CD4-positive, alpha-beta T cell (primary cell): Measurements from ENCODE around the gene STIM2. TPM values are rescaled to one million over a fixed set of nuclear protein-coding genes. Genes with fewer than 3 reads are reported as not detected.

Source experiments
- ATAC-seq: fragments of 200-7000 bp; cut with Tn5 transposase; one replicate; pipeline ENCODE4 v1.10.0; 2022; ENCODE audit warnings: mild to moderate bottlenecking; ENCODE audit not compliant: poor library complexity
- CTCF ChIA-PET: fragments of 350-600 bp; sonication (Branson Sonifier 250); formaldehyde crosslinking; loops from one replicate; lab custom pipeline; 2021; ENCODE audit warnings: antibody characterized with exemption, inconsistent platforms; lab: Charles Lee
- POLR2A ChIA-PET: fragments of 350-600 bp; sonication (Branson Sonifier 250); formaldehyde crosslinking; loops from one replicate; lab custom pipeline; 2021; ENCODE audit warnings: antibody characterized with exemption, inconsistent platforms; lab: Charles Lee
- DNase-seq, 14 experiments: peaks; one replicate each; pipeline ENCODE4 v3.0.0-alpha.2; 2013 to 2020; ENCODE audit warnings: mixed read lengths in 2 of 14
- H3K27ac ChIP-seq, 2 donors: one replicate each; pipeline versions ENCODE4 v1.5.1 to v1.7.0; 2013; ENCODE audit warnings: low read length in 2 of 2, low read depth in 1 of 2, mild to moderate bottlenecking in 1 of 2
- H3K27me3 ChIP-seq, 2 experiments: 1 replicate in 1 of 2; 2 replicates in 1 of 2; pipeline versions ENCODE4 v1.6.1 to v1.7.0; 2013; ENCODE audit warnings: low read length in 2 of 2, control low read depth in 1 of 2, mild to moderate bottlenecking in 1 of 2, moderate library complexity in 1 of 2; ENCODE audit not compliant: insufficient read depth in 2 of 2, control insufficient read depth in 1 of 2
- H3K36me3 ChIP-seq: one replicate; pipeline ENCODE4 v1.6.1; 2013; ENCODE audit warnings: low read length, control low read depth; ENCODE audit not compliant: insufficient read depth
- H3K4me1 ChIP-seq: one replicate; pipeline ENCODE4 v1.6.1; 2013; ENCODE audit warnings: low read length, control low read depth; ENCODE audit not compliant: insufficient read depth
- H3K4me3 ChIP-seq: one replicate; pipeline ENCODE4 v1.5.1; 2013; ENCODE audit warnings: mild to moderate bottlenecking, low read length, moderate library complexity
- H3K9me3 ChIP-seq, 2 experiments: 1 replicate in 1 of 2; 2 replicates in 1 of 2; pipeline versions ENCODE4 v1.6.1 to v1.7.0; 2013; ENCODE audit warnings: low read length in 2 of 2, mild to moderate bottlenecking in 2 of 2, control low read depth in 1 of 2, moderate library complexity in 1 of 2; ENCODE audit not compliant: control insufficient read depth in 1 of 2, insufficient read depth in 1 of 2
- H3K27ac Mint-ChIP-seq: one replicate; pipeline ENCODE4 v1.8.0; 2020; ENCODE audit warnings: mixed read lengths
- H3K27me3 Mint-ChIP-seq: one replicate; pipeline ENCODE4 v1.8.0; 2021; ENCODE audit warnings: mixed read lengths
- H3K36me3 Mint-ChIP-seq: one replicate; pipeline ENCODE4 v1.8.0; 2021; ENCODE audit warnings: low read depth, mixed read lengths
- H3K4me1 Mint-ChIP-seq: one replicate; pipeline ENCODE4 v1.8.0; 2021; ENCODE audit warnings: low read depth, mixed read lengths
- H3K4me3 Mint-ChIP-seq: one replicate; pipeline ENCODE4 v1.8.0; 2020; ENCODE audit warnings: mild to moderate bottlenecking, mixed read lengths
- H3K9me3 Mint-ChIP-seq: one replicate; pipeline ENCODE4 v1.8.0; 2020; ENCODE audit warnings: mixed read lengths
- CTCF ChIP-seq: fragments of 200-600 bp; IDR thresholded peaks from one replicate; pipeline ENCODE4 v1.8.0; 2022; ENCODE audit warnings: antibody characterized with exemption, mild to moderate bottlenecking
- intact Hi-C, 2 experiments: fragments of 100-400 bp; cut with DNase I in 1 of 2; cut with micrococcal nuclease in 1 of 2; formaldehyde crosslinking; loops; one replicate each; pipeline versions ENCODE4 v1.15.1 to v1.9.0; 2023 to 2025; cut with DNase I, micrococcal nuclease
- total RNA-seq, 174 experiments: library from RNA in 2 of 174; stranded (reverse) in 2 of 174; gene quantifications; one replicate each; pipeline ENCODE4 v1.2.3 and lab custom pipeline; 2021 to 2026

STIM2 gene
- total RNA-seq, 2 experiments from 2014 or later: 53.7 to 54.9 TPM

DNA sequence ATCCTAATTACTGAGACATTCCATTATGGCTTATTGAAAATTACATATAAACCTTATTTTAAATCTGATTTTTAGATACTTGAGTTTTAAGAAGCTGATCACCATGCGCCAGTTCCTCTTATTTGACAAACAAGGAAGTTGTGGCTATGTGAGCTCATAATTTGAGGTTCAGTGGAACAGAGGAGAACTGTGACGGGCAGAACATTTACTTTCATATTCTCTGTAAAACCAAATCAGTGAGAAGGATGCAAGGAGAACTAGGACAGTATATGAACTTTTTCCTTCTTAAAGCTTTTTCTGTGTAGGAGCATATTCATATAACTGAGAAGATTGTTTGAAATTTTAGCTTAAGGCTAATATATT, 25.3 kb downstream of the STIM2 start:
- TF ChIP-seq CTCF: no peak
- ATAC-seq (peak; percentile 76), DNase-seq (peak in 6 of 14 experiments; percentile 10 to 92 (median 60))
- Histone ChIP-seq H3K4me1 (peaks cover 25% of the 10 kb centered on the region), H3K4me3 (peak overlapping the region; percentile 40), H3K9me3 (peaks cover 0 to 3% of the 10 kb centered on the region in 2 experiments), H3K36me3 (no peaks in the 10 kb centered on the region), H3K27me3 (no peaks in the 10 kb centered on the region), H3K27ac (peak overlapping the region; percentile 63 to 89)
- no peaks in the 10 kb centered on the region for H3K9me3 Mint-ChIP-seq
- intact Hi-C loops: loop anchor here in 1 of 2 experiments (1.0 to 2.0 kb wide), 2 partner anchors 15 to 26 kb away; partner anchors contain the start of gene STIM2
- peak overlapping the region; percentile 92 for H3K27ac Mint-ChIP-seq
- CTCF ChIA-PET: interaction anchor here (0.9 to 3.7 kb wide), 7 partner anchors 12 to 49 kb away, joined by 3 to 21 read pairs (median 5); partner anchors contain the start of gene STIM2
- H3K27me3 Mint-ChIP-seq: no peaks in the 10 kb centered on the region
- POLR2A ChIA-PET: interaction anchor here (0.7 to 9.6 kb wide), 18 partner anchors 10 to 1026 kb away, joined by 3 to 274 read pairs (median 5); partner anchors contain the start of genes STIM2 and TBC1D19
- peak overlapping the region; percentile 72 for H3K4me3 Mint-ChIP-seq
- H3K4me1 Mint-ChIP-seq: peaks cover 80% of the 10 kb centered on the region
- no peaks in the 10 kb centered on the region for H3K36me3 Mint-ChIP-seq

DNA sequence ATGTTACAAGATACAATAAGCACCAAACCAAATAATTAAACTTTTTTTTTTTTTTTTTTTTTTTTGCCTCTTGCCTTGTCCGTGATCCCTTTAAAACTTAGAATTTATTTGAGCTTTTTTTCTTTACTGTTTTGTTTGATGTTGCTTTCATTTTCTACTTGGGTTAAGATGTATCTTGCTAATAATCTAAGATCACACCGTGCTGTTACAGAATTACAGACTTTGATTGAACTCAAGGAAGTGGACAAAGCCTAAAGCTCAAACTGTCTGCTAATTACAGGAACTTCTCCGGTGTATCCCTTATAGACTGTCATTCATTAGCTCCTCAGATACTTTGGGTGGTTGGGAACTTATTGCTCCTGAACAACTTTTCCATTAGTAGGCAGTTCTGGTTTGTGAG, 26.5 kb downstream of the STIM2 start:
- Mint-ChIP-seq H3K4me1 (peaks cover 83% of the 10 kb centered on the region), H3K9me3 (no peaks in the 10 kb centered on the region), H3K36me3 (peaks cover 6% of the 10 kb centered on the region), H3K27me3 (no peaks in the 10 kb centered on the region), H3K27ac (peak overlapping the region; percentile 92), H3K4me3 (peak overlapping the region; percentile 72)
- no peaks in the 10 kb centered on the region for H3K36me3 ChIP-seq
- DNase-seq: peak in 2 of 14 experiments; percentile 54 to 79
- H3K4me3 ChIP-seq: peak overlapping the region; percentile 40
- peak overlapping the region; percentile 27 to 89 for H3K27ac ChIP-seq
- POLR2A ChIA-PET: interaction anchor here (0.5 to 9.6 kb wide), 13 partner anchors 9 to 568 kb away, joined by 3 to 274 read pairs (median 7); partner anchors contain the start of genes STIM2 and TBC1D19
- peak; percentile 8 for ATAC-seq
- peaks cover 0 to 3% of the 10 kb centered on the region in 2 experiments for H3K9me3 ChIP-seq
- no peak for TF ChIP-seq CTCF
- CTCF ChIA-PET: interaction anchor here (0.7 to 3.7 kb wide), 10 partner anchors 10 to 588 kb away, joined by 3 to 21 read pairs (median 4); partner anchors contain the start of gene STIM2
- H3K27me3 ChIP-seq: no peaks in the 10 kb centered on the region
- H3K4me1 ChIP-seq: peaks cover 25% of the 10 kb centered on the region
- intact Hi-C loops: loop anchor here in 1 of 2 experiments (2.0 kb wide), 1 partner anchor 14 kb away; no protein-coding TSS in a partner anchor

- no peak overlapping the region for H3K4me3 ChIP-seq
- intact Hi-C loops: loop anchor here in 1 of 2 experiments (2.0 kb wide), 1 partner anchor 13 kb away; no protein-coding TSS in a partner anchor
- ChIA-PET CTCF (interaction anchor here (0.7 to 3.7 kb wide), 4 partner anchors 14 to 106 kb away, joined by 3 to 21 read pairs (median 6); partner anchors contain the start of gene STIM2), POLR2A (interaction anchor here (0.5 to 9.6 kb wide), 10 partner anchors 10 to 304 kb away, joined by 3 to 274 read pairs (median 11); partner anchors contain the start of genes STIM2 and TBC1D19)
- H3K36me3 ChIP-seq: no peaks in the 10 kb centered on the region
- Mint-ChIP-seq H3K36me3 (peaks cover 9% of the 10 kb centered on the region), H3K27me3 (no peaks in the 10 kb centered on the region), H3K9me3 (no peaks in the 10 kb centered on the region), H3K4me1 (peaks cover 87% of the 10 kb centered on the region), H3K4me3 (no peak overlapping the region), H3K27ac (peak overlapping the region; percentile 12)
- peak overlapping the region in 1 of 2 donors; percentile 89 for H3K27ac ChIP-seq
- H3K27me3 ChIP-seq: no peaks in the 10 kb centered on the region
- ATAC-seq: no peak
- peaks cover 20% of the 10 kb centered on the region for H3K4me1 ChIP-seq
- peaks cover 0 to 3% of the 10 kb centered on the region in 2 experiments for H3K9me3 ChIP-seq
- DNase-seq: no peak
- no peak for TF ChIP-seq CTCF
Measured at GRCh38 chr4:26887809-26888208, 27.2 kb downstream of the STIM2 start.
